ENCODE results near the gene GPNMB. TPM values are rescaled to one million over a fixed set of nuclear protein-coding genes. Genes with fewer than 3 reads are reported as not detected.

GPNMB gene
- total and polyA plus RNA-seq, 2 of the 13 experiments (the other 11 are each of a cell fraction or from before 2014, with no cell fraction given) = 1.1 to 1.6 TPM

DNA sequence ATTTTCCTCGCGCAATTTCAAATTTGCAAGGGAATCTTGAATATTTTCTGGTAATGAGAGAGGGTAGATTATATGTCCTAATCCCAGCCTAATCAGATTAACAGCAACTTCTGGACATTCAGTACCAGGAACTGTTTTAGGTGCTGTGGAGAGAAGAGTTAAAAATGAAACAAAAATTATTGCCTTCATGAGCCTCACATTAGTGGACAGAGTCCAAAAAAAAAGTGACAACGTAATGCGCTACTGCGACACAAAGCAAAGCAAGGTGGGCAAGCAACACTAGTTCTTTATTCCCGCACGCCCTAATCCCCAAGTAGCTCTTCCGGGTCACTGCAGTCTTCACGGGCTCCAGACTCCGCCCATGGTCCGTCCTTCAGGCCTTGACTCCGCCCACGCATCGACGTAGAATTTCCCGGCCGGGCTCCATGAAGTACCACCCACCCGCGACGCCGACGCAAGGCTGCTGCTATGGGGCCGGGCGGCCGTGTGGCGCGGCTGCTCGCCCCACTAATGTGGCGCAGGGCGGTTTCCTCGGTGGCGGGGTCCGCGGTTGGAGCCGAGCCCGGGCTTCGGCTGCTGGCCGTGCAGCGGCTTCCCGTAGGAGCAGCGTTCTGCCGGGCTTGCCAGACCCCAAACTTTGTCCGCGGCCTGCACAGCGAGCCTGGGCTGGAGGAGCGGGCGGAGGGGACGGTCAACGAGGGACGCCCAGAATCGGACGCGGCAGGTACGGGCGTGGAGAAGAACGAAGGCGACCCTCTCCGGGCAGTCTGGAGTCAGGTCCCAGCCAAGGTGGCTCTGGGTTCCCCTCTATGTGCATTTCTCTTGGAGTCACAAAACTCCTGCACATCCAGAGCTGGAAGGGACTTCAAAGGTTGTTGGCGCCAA is 52.6 kb downstream of the GPNMB start, which contains the start of gene MALSU1 (continued):
- TF ChIP-seq, protein P1, sequence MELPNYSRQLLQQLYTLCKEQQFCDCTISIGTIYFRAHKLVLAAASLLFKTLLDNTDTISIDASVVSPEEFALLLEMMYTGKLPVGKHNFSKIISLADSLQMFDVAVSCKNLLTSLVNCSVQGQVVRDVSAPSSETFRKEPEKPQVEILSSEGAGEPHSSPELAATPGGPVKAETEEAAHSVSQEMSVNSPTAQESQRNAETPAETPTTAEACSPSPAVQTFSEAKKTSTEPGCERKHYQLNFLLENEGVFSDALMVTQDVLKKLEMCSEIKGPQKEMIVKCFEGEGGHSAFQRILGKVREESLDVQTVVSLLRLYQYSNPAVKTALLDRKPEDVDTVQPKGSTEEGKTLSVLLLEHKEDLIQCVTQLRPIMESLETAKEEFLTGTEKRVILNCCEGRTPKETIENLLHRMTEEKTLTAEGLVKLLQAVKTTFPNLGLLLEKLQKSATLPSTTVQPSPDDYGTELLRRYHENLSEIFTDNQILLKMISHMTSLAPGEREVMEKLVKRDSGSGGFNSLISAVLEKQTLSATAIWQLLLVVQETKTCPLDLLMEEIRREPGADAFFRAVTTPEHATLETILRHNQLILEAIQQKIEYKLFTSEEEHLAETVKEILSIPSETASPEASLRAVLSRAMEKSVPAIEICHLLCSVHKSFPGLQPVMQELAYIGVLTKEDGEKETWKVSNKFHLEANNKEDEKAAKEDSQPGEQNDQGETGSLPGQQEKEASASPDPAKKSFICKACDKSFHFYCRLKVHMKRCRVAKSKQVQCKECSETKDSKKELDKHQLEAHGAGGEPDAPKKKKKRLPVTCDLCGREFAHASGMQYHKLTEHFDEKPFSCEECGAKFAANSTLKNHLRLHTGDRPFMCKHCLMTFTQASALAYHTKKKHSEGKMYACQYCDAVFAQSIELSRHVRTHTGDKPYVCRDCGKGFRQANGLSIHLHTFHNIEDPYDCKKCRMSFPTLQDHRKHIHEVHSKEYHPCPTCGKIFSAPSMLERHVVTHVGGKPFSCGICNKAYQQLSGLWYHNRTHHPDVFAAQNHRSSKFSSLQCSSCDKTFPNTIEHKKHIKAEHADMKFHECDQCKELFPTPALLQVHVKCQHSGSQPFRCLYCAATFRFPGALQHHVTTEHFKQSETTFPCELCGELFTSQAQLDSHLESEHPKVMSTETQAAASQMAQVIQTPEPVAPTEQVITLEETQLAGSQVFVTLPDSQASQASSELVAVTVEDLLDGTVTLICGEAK (IDR thresholded peaks at IDR 0.05) = no peak
- TF ChIP-seq, protein P1 (CRISPR knock-in tag; IDR thresholded peaks at IDR 0.05) = peak; percentile 90
- TF ChIP-seq ZNF678 (CRISPR knock-in tag; IDR thresholded peaks at IDR 0.05) (no peak), ZNF224 (CRISPR knock-in tag; IDR thresholded peaks at IDR 0.05) (0 out of 2 replicates have a peak, but pooled peaks have one; percentile 33), CBX2 (IDR thresholded peaks at IDR 0.05; ENCODE audit: low read depth, low read length) (no peak), CBX2 (CRISPR knock-in tag; IDR thresholded peaks at IDR 0.05; ENCODE audit: low read depth) (0 out of 2 replicates have a peak, but pooled peaks have one; percentile 44), SMAD9 (CRISPR knock-in tag; IDR thresholded peaks at IDR 0.05) (no peak), GATAD2A (CRISPR knock-in tag; IDR thresholded peaks at IDR 0.05) (peak; percentile 57), RFXANK (CRISPR knock-in tag; IDR thresholded peaks at IDR 0.05) (no peak), ARID4A (CRISPR knock-in tag; IDR thresholded peaks at IDR 0.05; ENCODE audit: borderline replicate concordance) (peak; percentile 94)
- TF ChIP-seq, protein P2, sequence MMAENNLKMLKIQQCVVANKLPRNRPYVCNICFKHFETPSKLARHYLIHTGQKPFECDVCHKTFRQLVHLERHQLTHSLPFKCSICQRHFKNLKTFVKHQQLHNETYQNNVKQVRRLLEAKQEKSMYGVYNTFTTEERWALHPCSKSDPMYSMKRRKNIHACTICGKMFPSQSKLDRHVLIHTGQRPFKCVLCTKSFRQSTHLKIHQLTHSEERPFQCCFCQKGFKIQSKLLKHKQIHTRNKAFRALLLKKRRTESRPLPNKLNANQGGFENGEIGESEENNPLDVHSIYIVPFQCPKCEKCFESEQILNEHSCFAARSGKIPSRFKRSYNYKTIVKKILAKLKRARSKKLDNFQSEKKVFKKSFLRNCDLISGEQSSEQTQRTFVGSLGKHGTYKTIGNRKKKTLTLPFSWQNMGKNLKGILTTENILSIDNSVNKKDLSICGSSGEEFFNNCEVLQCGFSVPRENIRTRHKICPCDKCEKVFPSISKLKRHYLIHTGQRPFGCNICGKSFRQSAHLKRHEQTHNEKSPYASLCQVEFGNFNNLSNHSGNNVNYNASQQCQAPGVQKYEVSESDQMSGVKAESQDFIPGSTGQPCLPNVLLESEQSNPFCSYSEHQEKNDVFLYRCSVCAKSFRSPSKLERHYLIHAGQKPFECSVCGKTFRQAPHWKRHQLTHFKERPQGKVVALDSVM (CRISPR knock-in tag; IDR thresholded peaks at IDR 0.05) = peak; percentile 69; the same call in 1 of the 2 replicates

All from HepG2 (cell line).